Endometrium (tissue), 2 donors: ENCODE measurements around the gene AAMDC.
"Not testable (repeated sequence)": the region's sequence is repeated elsewhere in the genome, so short reads cannot be mapped to it uniquely, and the experiment has no call there.

Experiments used
- FAIRE-seq: peaks from 2 replicates; lab custom pipeline; 2012; peaks lifted over from hg19 to GRCh38; lab: Jason Lieb, UNC
- donor health status: control.
- donor health status: control.

The AAMDC gene

DNA sequence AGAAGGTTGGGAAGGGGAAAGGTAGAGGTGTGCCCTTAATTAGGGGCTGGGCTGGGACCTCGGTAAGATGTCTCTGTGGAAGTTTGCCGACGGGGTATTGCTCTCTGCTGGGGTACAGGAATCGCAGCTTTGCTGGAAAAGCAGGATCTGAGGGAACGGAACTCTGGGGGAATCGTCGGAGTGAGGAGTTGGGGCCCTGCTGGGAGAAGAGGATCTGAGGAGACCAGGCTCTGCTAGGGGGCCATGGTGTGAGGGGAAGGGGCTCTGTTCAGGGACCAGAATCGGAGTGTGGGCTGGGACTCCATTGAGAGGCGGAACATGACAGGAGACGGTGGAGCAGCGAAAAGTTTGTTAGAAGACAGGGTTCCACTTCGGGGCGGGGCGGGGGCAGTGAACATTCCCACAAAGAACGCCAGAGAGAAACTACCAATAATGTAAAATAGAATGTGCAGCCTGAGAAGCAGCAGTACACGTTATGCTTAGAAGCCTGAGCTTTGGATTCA lies 456 bp downstream of the AAMDC start:
- FAIRE-seq: no peak

GRCh38 chr11:77822126-77822525 lies 1.2 kb downstream of the AAMDC start:
- FAIRE-seq: not testable (repeated sequence)

DNA sequence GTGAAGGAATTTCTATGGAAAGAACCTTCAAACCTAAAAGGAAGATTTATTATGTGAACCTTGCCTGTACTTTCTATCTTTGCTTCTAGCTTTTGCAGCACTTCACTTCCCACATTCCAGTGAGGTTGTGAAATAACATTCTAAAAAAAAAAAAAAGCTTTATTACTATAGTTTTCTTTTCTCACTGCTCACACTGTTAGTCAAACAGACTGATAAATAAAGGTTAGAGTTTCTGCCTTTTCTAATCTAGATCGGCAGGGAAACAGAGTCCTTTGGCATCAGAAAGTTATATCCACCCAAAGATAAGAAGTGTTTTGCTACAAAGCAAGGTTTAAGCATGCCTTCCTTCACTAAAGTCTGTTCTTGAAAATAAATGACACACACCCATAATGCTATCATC lies 2.8 kb downstream of the AAMDC start:
- FAIRE-seq: no peak

- FAIRE-seq: no peak
Measured at GRCh38 chr11:77828926-77829325, 8.0 kb downstream of the AAMDC start.

- FAIRE-seq: no peak
Measured at GRCh38 chr11:77833302-77833701, 12.4 kb downstream of the AAMDC start.

GRCh38 chr11:77842441-77843121 lies 21.6 kb downstream of the AAMDC start:
- FAIRE-seq: no peak

- FAIRE-seq: not testable (repeated sequence)
Measured at GRCh38 chr11:77843700-77844099, 22.8 kb downstream of the AAMDC start.

DNA sequence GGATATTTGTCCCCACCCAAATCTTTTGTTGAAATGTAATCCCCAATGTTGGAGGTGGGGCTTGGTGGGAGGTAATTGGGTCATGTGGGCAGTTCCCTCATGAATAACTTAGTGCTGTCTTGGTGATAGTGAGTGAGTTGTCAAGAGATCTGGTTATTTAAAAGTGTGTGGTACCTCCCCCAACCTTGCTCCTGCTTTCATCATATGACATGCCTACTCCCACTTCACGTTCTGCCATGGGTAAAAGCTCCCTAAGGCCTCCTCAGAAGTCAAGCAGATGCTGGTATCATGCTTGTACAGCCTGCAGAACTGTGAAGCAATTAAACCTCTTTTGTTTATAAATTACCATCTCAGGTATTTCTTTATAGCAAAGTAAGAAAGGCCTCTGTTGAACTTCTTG lies 30.6 kb downstream of the AAMDC start:
- no peak for FAIRE-seq

DNA sequence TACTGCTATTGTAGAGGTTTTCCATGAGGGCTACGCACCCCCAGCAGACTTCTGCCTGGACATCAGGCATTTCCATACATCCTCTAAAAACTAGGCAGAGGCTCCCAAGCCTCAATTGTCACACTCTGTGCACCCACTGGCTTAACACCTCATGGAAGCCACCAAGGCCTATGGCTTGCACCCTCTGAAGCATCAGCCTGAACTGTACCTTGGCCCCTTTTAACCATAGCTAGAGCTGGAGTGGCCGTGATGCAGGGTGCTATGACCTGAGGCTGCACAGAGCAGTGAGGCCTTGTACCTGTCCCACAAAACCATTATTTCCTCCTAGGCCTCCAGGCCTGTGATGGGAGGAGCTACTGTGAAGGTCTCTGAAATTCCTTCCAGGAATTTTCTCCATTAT lies 33.9 kb downstream of the AAMDC start:
- FAIRE-seq: no peak

DNA sequence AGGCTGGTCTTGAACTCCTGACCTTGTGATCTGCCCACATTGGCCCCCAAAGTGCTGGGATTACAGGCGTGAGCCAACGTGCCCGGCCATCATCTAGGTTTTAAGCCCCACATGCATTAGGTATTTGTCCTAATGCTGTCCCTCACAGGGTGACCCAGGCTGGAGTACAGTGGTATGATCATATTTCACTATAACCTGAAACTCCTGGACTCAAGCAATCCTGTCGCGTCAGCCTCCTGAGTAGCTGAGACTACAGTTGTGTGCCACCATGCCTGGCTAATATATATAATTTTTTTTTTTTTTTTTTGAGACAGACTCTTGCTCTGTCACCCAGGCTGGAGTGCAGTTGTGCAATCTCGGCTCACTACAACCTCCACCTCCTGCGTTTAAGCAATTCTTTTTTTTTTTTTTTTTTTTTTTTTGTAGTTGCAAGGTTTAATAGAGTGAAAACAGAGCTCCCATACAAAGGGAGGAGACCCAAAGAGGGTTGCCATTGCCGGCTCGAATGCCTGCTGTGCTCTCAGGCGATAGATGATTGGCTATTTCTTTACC lies 37.0 kb downstream of the AAMDC start:
- not testable (repeated sequence) for FAIRE-seq

GRCh38 chr11:77861444-77861843 lies 40.5 kb downstream of the AAMDC start:
- FAIRE-seq: not testable (repeated sequence)

DNA sequence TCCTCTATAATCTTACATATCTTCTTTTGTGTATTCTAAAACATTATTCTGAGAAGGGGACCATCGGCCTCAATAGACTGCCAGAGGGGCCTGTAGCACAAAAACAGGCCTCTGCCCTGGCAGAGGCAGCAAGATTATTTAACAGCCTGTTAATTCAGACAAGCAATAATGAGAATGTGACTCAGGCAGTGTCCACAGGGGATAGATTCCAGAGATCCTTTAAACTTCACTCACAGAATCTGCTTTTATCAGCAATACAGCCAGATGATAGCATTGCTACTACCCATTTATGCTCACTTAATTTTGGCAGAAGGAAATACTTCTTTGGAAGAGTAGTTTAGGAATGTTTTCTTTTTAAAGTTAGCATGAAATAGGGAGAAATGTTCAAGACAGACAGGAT lies 44.9 kb downstream of the AAMDC start:
- no peak for FAIRE-seq

- FAIRE-seq: no peak
Measured at GRCh38 chr11:77866336-77866735, 45.4 kb downstream of the AAMDC start.

- no peak for FAIRE-seq
Measured at GRCh38 chr11:77868744-77869143, 47.8 kb downstream of the AAMDC start.

DNA sequence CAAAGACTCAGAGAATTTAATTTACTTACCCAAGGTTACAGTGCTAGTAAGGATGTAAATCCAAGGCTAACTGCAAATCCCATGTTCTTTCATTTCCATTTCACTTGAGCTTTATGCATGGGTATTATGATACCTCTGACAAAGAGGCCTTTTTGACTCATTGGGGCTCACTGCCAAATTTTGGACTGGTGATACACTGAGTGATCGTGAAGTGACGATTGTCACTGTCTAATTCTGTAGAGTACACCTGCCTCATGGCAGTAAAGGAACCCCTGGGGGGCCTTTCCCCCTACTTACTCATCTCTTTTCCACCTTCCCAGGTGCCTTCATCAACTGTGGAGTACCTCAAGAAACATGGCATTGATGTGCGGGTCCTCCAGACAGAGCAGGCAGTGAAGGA lies 50.9 kb downstream of the AAMDC start:
- no peak for FAIRE-seq

GRCh38 chr11:77873345-77873744 lies 52.4 kb downstream of the AAMDC start:
- no peak for FAIRE-seq

DNA sequence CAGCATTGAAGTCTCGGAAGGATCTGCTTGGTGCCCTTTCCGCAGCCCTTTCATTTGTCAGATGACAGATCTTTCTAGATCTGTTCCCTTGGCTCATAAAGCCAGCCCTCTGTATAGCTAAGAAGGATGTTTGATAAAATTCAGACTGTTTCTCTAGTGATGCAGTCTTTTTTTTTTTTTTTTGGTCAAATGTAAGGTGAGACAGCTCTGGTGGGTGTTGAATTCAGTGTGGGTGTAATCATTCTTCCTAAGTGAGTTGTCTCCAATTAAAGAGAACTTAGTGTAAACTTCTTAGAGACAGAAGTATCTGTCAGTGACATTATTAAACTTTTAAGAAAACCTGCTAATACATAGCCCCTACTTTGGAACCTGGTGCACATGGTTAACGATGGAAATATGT lies 53.3 kb downstream of the AAMDC start:
- FAIRE-seq: no peak

DNA sequence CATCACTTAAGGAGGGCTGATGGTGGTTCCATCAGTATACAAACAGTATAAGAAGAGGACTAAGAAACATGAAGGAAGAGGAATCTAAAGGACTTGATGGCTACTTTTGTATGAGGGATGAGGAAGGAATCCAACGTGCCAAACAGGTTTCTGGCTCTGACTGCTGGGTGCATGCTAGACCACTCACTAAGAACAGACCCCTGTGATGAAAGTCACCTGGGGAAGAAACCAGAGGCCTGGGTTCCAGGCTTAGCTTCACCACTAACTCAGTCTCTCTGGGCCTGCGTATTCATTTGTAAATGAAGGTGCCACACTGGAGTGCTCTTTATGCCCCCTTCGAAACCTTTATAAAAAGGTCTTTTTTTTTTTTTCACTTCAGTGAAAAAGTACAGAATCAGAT lies 55.1 kb downstream of the AAMDC start:
- no peak for FAIRE-seq

DNA sequence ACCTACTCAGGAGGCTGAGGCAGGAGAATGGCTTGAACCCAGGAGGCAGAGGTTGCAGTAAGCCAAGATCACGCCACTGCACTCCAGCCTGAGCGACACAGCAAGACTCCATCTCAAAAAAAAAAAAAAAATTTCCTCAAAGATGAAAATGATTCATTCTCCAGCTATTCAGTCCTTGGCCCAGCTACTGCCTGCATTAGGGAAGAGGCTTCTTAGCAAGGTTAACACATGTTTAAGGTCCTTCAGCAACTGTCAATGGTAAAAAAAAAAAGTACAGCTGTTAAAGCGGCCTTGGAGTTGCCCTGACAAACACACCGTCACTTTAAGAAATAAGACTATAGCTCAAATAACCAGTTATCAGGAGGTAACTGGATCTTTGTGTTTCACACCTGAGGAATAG lies 57.3 kb downstream of the AAMDC start:
- not testable (repeated sequence) for FAIRE-seq

GRCh38 chr11:77879218-77879617 lies 58.3 kb downstream of the AAMDC start:
- FAIRE-seq: no peak

GRCh38 chr11:77882396-77882795 lies 61.5 kb downstream of the AAMDC start:
- FAIRE-seq: no peak

- no peak for FAIRE-seq
Measured at GRCh38 chr11:77883775-77884174, 62.8 kb downstream of the AAMDC start.

DNA sequence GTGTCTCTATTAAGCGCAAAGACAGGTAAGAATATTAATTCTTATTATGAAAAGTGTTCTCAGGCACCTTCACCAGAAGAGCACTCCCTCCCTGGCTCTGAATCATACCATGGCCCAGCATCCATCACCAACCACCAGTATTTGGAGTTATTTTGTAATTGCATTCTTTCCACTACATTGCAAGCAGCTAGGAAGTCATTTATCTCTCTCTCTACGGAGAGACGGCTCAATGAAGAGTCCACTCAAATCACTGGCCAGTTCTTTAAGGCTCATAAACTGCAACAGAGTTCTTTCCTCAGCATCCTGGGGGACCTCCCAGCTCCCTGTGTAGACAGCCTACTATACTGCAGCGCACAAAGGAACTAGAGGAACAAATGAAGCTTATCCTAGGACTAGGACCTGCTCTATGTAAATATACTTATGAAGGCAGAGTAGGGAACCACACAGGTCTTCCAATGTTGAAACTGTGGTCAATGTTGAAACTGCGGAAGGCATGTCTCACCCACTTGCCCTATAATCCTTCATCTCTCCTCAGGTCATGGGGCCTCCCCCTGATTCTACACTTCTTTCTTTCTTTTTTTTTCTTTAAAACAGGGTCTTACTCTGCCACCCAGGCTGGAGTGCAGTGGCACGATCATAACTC lies 63.4 kb downstream of the AAMDC start:
- no peak for FAIRE-seq

GRCh38 chr11:77884829-77885190 lies 63.9 kb downstream of the AAMDC start:
- no peak for FAIRE-seq
